K562 (cell line): ENCODE results near the gene DMBT1. TPM values are rescaled to one million over a fixed set of nuclear protein-coding genes. Genes with fewer than 3 reads are reported as not detected.

Experiments
- ATAC-seq: fragments of 200-7000 bp; cut with Tn5 transposase; 3 replicates; pipeline ENCODE4 v1.9.1; 2020; ENCODE audit warnings: moderate library complexity
- BruUV-seq: library from RNA; stranded (reverse); fragments of 400-500 nt; replicated peaks from 2 replicates; lab custom pipeline; 2021; lab: Mats Ljungman, UMichigan
- CTCF ChIA-PET: fragments of 300-600 bp; formaldehyde crosslinking; extraction: SDS; loops from one replicate; lab custom pipeline; 2021; ENCODE audit warnings: low intra/inter-chr PET ratio; lab: Yijun Ruan, JAX
- POLR2A ChIA-PET: fragments of 300-600, 350-650 bp; sonication (Branson Sonifier 250); formaldehyde crosslinking; extraction: SDS; loops from one replicate; lab custom pipeline; 2021; ENCODE audit warnings: antibody characterized with exemption, inconsistent platforms; lab: Yijun Ruan, JAX
- DNase-seq, 4 experiments: peaks; one replicate each; pipeline versions ENCODE4 v3.0.0 to v3.0.0-alpha.2; 2011 to 2018; ENCODE audit warnings: low spot score in 3 of 4, mixed read lengths in 3 of 4; ENCODE audit errors: extremely low read depth in 1 of 4
- FAIRE-seq: peaks from 2 replicates; lab custom pipeline; 2011; peaks lifted over from hg19 to GRCh38; lab: Jason Lieb, UNC
- H2AFZ ChIP-seq: 2 replicates; pipeline ENCODE4 v1.6.0; 2011; ENCODE audit warnings: low read depth, low read length, control low read depth, inconsistent platforms
- H3K27ac ChIP-seq: fragments of 200-600 bp; 3 replicates; pipeline ENCODE4 v1.8.0; 2011; ENCODE audit warnings: low read depth, mild to moderate bottlenecking, control low read depth, inconsistent platforms, low read length, moderate library complexity, mixed read lengths; ENCODE audit errors: extremely low read depth
- H3K27me3 ChIP-seq, 2 experiments: fragments of 300-600 bp in 1 of 2; 2 replicates in 1 of 2; 3 replicates in 1 of 2; pipeline versions ENCODE4 v1.6.0 to v1.8.0; 2011; ENCODE audit warnings: inconsistent platforms in 2 of 2, low read length in 2 of 2, mild to moderate bottlenecking in 1 of 2, mixed read lengths in 1 of 2, moderate library complexity in 1 of 2; ENCODE audit not compliant: control insufficient read depth in 2 of 2, insufficient read depth in 2 of 2
- H3K36me3 ChIP-seq: fragments of 300-600 bp; 3 replicates; pipeline ENCODE4 v1.8.0; 2011; ENCODE audit warnings: mild to moderate bottlenecking, low read length, inconsistent platforms; ENCODE audit not compliant: control insufficient read depth, insufficient read depth
- H3K4me1 ChIP-seq, 2 experiments: fragments of 200-600 bp in 1 of 2; replicated peaks in 1 of 2; 2 replicates in 1 of 2; 3 replicates in 1 of 2; pipeline versions ENCODE4 v1.5.1 to v1.8.0; 2011; ENCODE audit warnings: inconsistent platforms in 2 of 2, low read length in 2 of 2, mild to moderate bottlenecking in 1 of 2, mixed read lengths in 1 of 2, moderate library complexity in 1 of 2; ENCODE audit not compliant: control insufficient read depth in 2 of 2, insufficient read depth in 2 of 2
- H3K4me2 ChIP-seq: 2 replicates; pipeline ENCODE4 v1.6.1; 2011; ENCODE audit warnings: low read length, control low read depth, inconsistent platforms, mixed read lengths; ENCODE audit not compliant: insufficient read depth
- H3K4me3 ChIP-seq: fragments of 200-600 bp; sonication (generic), shearing (Covaris generic); 2 replicates; pipeline ENCODE4 v1.5.1; 2016; ENCODE audit warnings: control low read depth, inconsistent platforms
- H3K79me2 ChIP-seq: fragments of 200-600 bp; 3 replicates; pipeline ENCODE4 v1.8.0; 2011; ENCODE audit warnings: low read length, inconsistent platforms; ENCODE audit not compliant: control insufficient read depth, insufficient read depth
- H3K9ac ChIP-seq, 2 experiments: 2 replicates each; pipeline versions ENCODE4 v1.6.0 to v1.6.1; 2011; ENCODE audit warnings: low read depth in 2 of 2, low read length in 2 of 2, control low read depth in 1 of 2, inconsistent platforms in 1 of 2, mild to moderate bottlenecking in 1 of 2, mixed read lengths in 1 of 2; ENCODE audit not compliant: insufficient read depth in 1 of 2
- H3K9me1 ChIP-seq: one replicate; pipeline ENCODE4 v1.6.0; 2011; ENCODE audit warnings: inconsistent platforms, mild to moderate bottlenecking, low read length, moderate library complexity; ENCODE audit not compliant: control insufficient read depth, insufficient read depth
- H3K9me3 ChIP-seq: replicated peaks from 2 replicates; pipeline ENCODE4 v1.5.1; 2011; ENCODE audit warnings: low read depth, low read length, inconsistent platforms; ENCODE audit not compliant: control insufficient read depth, insufficient read depth
- H4K20me1 ChIP-seq: replicated peaks from 2 replicates; pipeline ENCODE4 v1.6.1; 2011; ENCODE audit warnings: low read length, inconsistent platforms, mixed read lengths; ENCODE audit not compliant: control insufficient read depth, insufficient read depth
- CBX5 ChIP-seq: IDR thresholded peaks from 2 replicates; pipeline ENCODE4 v1.6.1; 2014; ENCODE audit warnings: low read depth, borderline replicate concordance
- GATA2 ChIP-seq: sonication (generic); formaldehyde crosslinking; IDR thresholded peaks from 2 replicates; pipeline ENCODE4 v1.4.0; 2020; ENCODE audit warnings: mild to moderate bottlenecking, missing genetic modification reagents
- SRSF1 ChIP-seq: fragments of 200-400 bp; formaldehyde crosslinking; IDR thresholded peaks from 2 replicates; pipeline ENCODE4 v1.6.1; 2017; ENCODE audit warnings: mild to moderate bottlenecking, low read depth, low read length, moderate library complexity
- ZNF316 ChIP-seq: fragments of 450-650 bp; IDR thresholded peaks from 2 replicates; pipeline ENCODE4 v1.6.1; 2016
- WGBS: fragments of 100-300 bp; shearing (Covaris generic); methylation state at CpG from one replicate; pipeline ENCODE4 v1.1.6; 2016; ENCODE audit warnings: low coverage, mixed read lengths; ENCODE audit not compliant: insufficient coverage; ENCODE audit errors: missing lambda C conversion rate; 5-methylcytosine and 5-hydroxymethylcytosine counted together
- in situ Hi-C: fragments of 300-500 bp; cut with MboI; formaldehyde crosslinking; loops from 4 replicates; pipeline ENCODE4 v1.15.0; 2018; ENCODE audit warnings: inconsistent platforms, mixed read lengths
- intact Hi-C: fragments of 100-400 bp; cut with micrococcal nuclease; formaldehyde crosslinking; loops from 2 replicates; pipeline ENCODE4 v1.14.2; 2022
- polyA plus RNA-seq, 8 experiments: library from polyadenylated mRNA; depleted of rRNA in 4 of 8; stranded (reverse) in 5 of 8; unstranded in 3 of 8; fragments of >200 nt; fragmentation: Nextera tagmentation in 2 of 8; fragmentation: Illumina TruSeq in 1 of 8; extraction: Ambion mirVana in 2 of 8; extraction: Trizol in 1 of 8; gene quantifications; 2 replicates each; pipeline versions ENCODE4 v1.2.1 to v1.2.3, GENCODE V29; 2011 to 2014; ENCODE audit warnings: inconsistent platforms in 1 of 8, missing spikeins in 1 of 8
- total RNA-seq, 7 experiments: library from RNA; depleted of rRNA in 6 of 7; stranded (reverse); fragments of >200 nt in 6 of 7; fragmentation: Illumina TruSeq in 2 of 7; extraction: Trizol in 2 of 7; gene quantifications; 2 replicates each; pipeline versions ENCODE4 v1.2.1 to v1.2.3, GENCODE V29; 2011 to 2021; ENCODE audit warnings: low replicate concordance in 1 of 7
- TF ChIP-seq, protein P1 (sequence below): fragments of 250-450 bp; sonication (Bioruptor Pico); IDR thresholded peaks from 2 replicates; pipeline ENCODE4 v1.8.0; 2022; ENCODE audit warnings: moderate library complexity, mild to moderate bottlenecking, inconsistent platforms

DMBT1 gene
- total and polyA plus RNA-seq, 9 of the 15 experiments (the other 6 are each of a cell fraction or from before 2014, with no cell fraction given), result 0.01 to 0.07 TPM; not detected in 7

DNA sequence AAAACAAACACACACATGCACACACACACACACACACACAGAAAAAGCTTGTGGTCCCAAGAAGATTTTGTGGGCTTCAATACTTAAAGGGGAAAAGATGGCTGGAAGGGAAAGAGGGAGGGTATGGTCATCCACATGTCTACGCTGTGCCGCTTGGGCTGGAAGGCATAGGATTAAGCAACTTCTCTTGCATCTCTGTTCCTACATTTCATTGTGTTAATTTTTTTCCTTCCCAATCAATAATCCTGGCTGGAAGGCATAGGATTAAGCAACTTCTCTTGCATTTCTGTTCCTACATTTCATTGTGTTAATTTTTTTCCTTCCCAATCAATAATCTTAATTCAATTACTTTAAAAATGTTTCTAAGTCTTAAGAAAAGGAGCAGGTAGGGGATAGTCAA is 108.5 kb downstream of the DMBT1 start:
- no peaks in the 10 kb centered on the region for H3K9me1 ChIP-seq
- 7% methylated on average over 2 of the region's 2 CpGs for WGBS

DNA sequence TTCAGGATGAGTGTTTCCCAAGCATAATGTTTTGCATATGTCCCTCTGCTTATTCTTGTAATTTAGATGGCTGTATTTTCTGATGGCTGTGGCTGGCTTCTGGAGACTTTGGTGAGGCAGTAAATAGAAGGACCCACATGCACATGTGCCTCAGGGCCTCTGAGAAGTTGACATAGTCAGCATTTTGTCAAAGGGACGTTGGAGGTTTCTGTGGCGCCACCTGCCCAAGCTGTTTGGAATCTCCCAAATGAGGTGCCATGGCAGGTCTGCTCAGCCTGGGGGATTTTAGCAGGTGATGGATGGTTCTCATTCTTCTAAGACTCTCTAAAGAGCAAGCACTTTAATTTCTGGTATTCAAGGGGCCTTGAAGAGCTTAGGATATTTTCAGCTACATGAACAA is 109.3 kb downstream of the DMBT1 start:
- TF ChIP-seq SRSF1 (no peak), CBX5 (no peak), ZNF316 (peak; percentile 35)
- H3K79me2 ChIP-seq, result no peaks in the 10 kb centered on the region
- H3K36me3 ChIP-seq, result no peaks in the 10 kb centered on the region
- no peak overlapping the region for H3K9ac ChIP-seq
- POLR2A ChIA-PET, result no interaction called here
- WGBS, result 0% methylated on average over 2 of the region's 2 CpGs
- ATAC-seq, result no peak
- in situ Hi-C loops (no loop called here), intact Hi-C loops (no loop called here)
- no peaks in the 10 kb centered on the region for H4K20me1 ChIP-seq
- BruUV-seq, result no TSS peak
- CTCF ChIA-PET, result no interaction called here
- no peak overlapping the region for H3K4me3 ChIP-seq
- no peak for DNase-seq
- no peaks in the 10 kb centered on the region for H3K9me1 ChIP-seq
- H3K9me3 ChIP-seq, result no peaks in the 10 kb centered on the region
- no peak overlapping the region for H3K4me2 ChIP-seq
- no peak for FAIRE-seq
- H3K4me1 ChIP-seq, result no peaks in the 10 kb centered on the region
- H3K27ac ChIP-seq, result no peak overlapping the region
- H2AFZ ChIP-seq, result no peak overlapping the region
- peaks cover 0 to 4% of the 10 kb centered on the region in 2 experiments; a peak in 2 of 5 replicates for H3K27me3 ChIP-seq

More for the DNA sequence above, 108.5 kb downstream of the DMBT1 start:
- Histone ChIP-seq H3K27me3 (peaks cover 0 to 9% of the 10 kb centered on the region in 2 experiments; a peak in 2 of 5 replicates), H3K4me1 (no peaks in the 10 kb centered on the region), H3K9ac (no peak overlapping the region), H3K79me2 (no peaks in the 10 kb centered on the region), H3K4me2 (no peak overlapping the region), H4K20me1 (no peaks in the 10 kb centered on the region), H3K36me3 (no peaks in the 10 kb centered on the region), H3K27ac (no peak overlapping the region), H3K9me3 (no peaks in the 10 kb centered on the region), H2AFZ (no peak overlapping the region), H3K4me3 (no peak overlapping the region)
- POLR2A ChIA-PET, result no interaction called here
- ATAC-seq, result no peak
- no TSS peak for BruUV-seq
- intact Hi-C loops (no loop called here), in situ Hi-C loops (no loop called here)
- no peak for DNase-seq
- FAIRE-seq, result no peak
- no peak for TF ChIP-seq GATA2 (CRISPR knock-in tag)
- TF ChIP-seq, protein P1, sequence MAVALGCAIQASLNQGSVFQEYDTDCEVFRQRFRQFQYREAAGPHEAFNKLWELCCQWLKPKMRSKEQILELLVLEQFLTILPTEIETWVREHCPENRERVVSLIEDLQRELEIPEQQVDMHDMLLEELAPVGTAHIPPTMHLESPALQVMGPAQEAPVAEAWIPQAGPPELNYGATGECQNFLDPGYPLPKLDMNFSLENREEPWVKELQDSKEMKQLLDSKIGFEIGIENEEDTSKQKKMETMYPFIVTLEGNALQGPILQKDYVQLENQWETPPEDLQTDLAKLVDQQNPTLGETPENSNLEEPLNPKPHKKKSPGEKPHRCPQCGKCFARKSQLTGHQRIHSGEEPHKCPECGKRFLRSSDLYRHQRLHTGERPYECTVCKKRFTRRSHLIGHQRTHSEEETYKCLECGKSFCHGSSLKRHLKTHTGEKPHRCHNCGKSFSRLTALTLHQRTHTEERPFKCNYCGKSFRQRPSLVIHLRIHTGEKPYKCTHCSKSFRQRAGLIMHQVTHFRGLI (CRISPR knock-in tag), result no peak
- CTCF ChIA-PET, result no interaction called here
